ENCODE data around the gene MSRB2.

DNA sequence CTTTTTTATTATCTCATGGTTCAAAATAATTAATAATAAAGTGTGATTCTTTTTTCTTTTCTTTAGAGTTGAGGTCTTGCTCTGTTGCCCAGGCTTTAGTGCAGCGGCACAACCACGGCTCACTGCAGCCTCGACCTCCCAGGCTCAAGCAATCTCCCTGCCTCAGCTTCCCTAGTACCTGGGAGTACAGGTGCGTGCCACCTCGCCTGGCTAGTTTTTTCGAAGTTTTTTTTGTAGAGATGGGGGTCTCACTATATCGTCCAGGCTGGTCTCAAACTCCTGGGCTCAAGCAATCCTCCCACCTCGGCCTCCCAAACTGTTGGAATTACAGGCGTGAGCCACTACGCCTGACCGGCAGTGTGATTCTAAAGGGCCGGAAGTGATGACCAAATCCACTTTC lies 28.0 kb upstream of the MSRB2 start:
- TF ChIP-seq EZH2 (optimal IDR thresholded peaks at IDR 0.05; ENCODE audit: low read depth, low read length): no peak
- TF ChIP-seq, protein P1, sequence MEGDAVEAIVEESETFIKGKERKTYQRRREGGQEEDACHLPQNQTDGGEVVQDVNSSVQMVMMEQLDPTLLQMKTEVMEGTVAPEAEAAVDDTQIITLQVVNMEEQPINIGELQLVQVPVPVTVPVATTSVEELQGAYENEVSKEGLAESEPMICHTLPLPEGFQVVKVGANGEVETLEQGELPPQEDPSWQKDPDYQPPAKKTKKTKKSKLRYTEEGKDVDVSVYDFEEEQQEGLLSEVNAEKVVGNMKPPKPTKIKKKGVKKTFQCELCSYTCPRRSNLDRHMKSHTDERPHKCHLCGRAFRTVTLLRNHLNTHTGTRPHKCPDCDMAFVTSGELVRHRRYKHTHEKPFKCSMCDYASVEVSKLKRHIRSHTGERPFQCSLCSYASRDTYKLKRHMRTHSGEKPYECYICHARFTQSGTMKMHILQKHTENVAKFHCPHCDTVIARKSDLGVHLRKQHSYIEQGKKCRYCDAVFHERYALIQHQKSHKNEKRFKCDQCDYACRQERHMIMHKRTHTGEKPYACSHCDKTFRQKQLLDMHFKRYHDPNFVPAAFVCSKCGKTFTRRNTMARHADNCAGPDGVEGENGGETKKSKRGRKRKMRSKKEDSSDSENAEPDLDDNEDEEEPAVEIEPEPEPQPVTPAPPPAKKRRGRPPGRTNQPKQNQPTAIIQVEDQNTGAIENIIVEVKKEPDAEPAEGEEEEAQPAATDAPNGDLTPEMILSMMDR (IDR thresholded peaks at IDR 0.05; ENCODE audit: low read length): no peak

All from MM.1S (cell line).